K562 (cell line): ENCODE data around the gene GPD2. TPM values are rescaled to one million over a fixed set of nuclear protein-coding genes. Genes with fewer than 3 reads are reported as not detected.

ENCODE experiments used
- ATAC-seq: fragments of 200-7000 bp; cut with Tn5 transposase; 3 replicates; pipeline ENCODE4 v1.9.1; 2020; ENCODE audit warnings: moderate library complexity
- BruUV-seq: library from RNA; stranded (reverse); fragments of 400-500 nt; replicated peaks from 2 replicates; lab custom pipeline; 2021; lab: Mats Ljungman, UMichigan
- CTCF ChIA-PET: fragments of 300-600 bp; formaldehyde crosslinking; extraction: SDS; loops from one replicate; lab custom pipeline; 2021; ENCODE audit warnings: low intra/inter-chr PET ratio; lab: Yijun Ruan, JAX
- POLR2A ChIA-PET: fragments of 300-600, 350-650 bp; sonication (Branson Sonifier 250); formaldehyde crosslinking; extraction: SDS; loops from one replicate; lab custom pipeline; 2021; ENCODE audit warnings: antibody characterized with exemption, inconsistent platforms; lab: Yijun Ruan, JAX
- DNase-seq, 4 experiments: peaks; one replicate each; pipeline versions ENCODE4 v3.0.0 to v3.0.0-alpha.2; 2011 to 2018; ENCODE audit warnings: low spot score in 3 of 4, mixed read lengths in 3 of 4; ENCODE audit errors: extremely low read depth in 1 of 4
- FAIRE-seq: peaks from 2 replicates; lab custom pipeline; 2011; peaks lifted over from hg19 to GRCh38; lab: Jason Lieb, UNC
- H2AFZ ChIP-seq: 2 replicates; pipeline ENCODE4 v1.6.0; 2011; ENCODE audit warnings: low read depth, low read length, control low read depth, inconsistent platforms
- H3K27ac ChIP-seq: fragments of 200-600 bp; 3 replicates; pipeline ENCODE4 v1.8.0; 2011; ENCODE audit warnings: low read depth, mild to moderate bottlenecking, control low read depth, inconsistent platforms, low read length, moderate library complexity, mixed read lengths; ENCODE audit errors: extremely low read depth
- H3K27me3 ChIP-seq, 2 experiments: fragments of 300-600 bp in 1 of 2; 2 replicates in 1 of 2; 3 replicates in 1 of 2; pipeline versions ENCODE4 v1.6.0 to v1.8.0; 2011; ENCODE audit warnings: inconsistent platforms in 2 of 2, low read length in 2 of 2, mild to moderate bottlenecking in 1 of 2, mixed read lengths in 1 of 2, moderate library complexity in 1 of 2; ENCODE audit not compliant: control insufficient read depth in 2 of 2, insufficient read depth in 2 of 2
- H3K36me3 ChIP-seq: fragments of 300-600 bp; 3 replicates; pipeline ENCODE4 v1.8.0; 2011; ENCODE audit warnings: mild to moderate bottlenecking, low read length, inconsistent platforms; ENCODE audit not compliant: control insufficient read depth, insufficient read depth
- H3K4me1 ChIP-seq, 2 experiments: fragments of 200-600 bp in 1 of 2; replicated peaks in 1 of 2; 2 replicates in 1 of 2; 3 replicates in 1 of 2; pipeline versions ENCODE4 v1.5.1 to v1.8.0; 2011; ENCODE audit warnings: inconsistent platforms in 2 of 2, low read length in 2 of 2, mild to moderate bottlenecking in 1 of 2, mixed read lengths in 1 of 2, moderate library complexity in 1 of 2; ENCODE audit not compliant: control insufficient read depth in 2 of 2, insufficient read depth in 2 of 2
- H3K4me2 ChIP-seq: 2 replicates; pipeline ENCODE4 v1.6.1; 2011; ENCODE audit warnings: low read length, control low read depth, inconsistent platforms, mixed read lengths; ENCODE audit not compliant: insufficient read depth
- H3K4me3 ChIP-seq: fragments of 200-600 bp; sonication (generic), shearing (Covaris generic); 2 replicates; pipeline ENCODE4 v1.5.1; 2016; ENCODE audit warnings: control low read depth, inconsistent platforms
- H3K79me2 ChIP-seq: fragments of 200-600 bp; 3 replicates; pipeline ENCODE4 v1.8.0; 2011; ENCODE audit warnings: low read length, inconsistent platforms; ENCODE audit not compliant: control insufficient read depth, insufficient read depth
- H3K9ac ChIP-seq, 2 experiments: 2 replicates each; pipeline versions ENCODE4 v1.6.0 to v1.6.1; 2011; ENCODE audit warnings: low read depth in 2 of 2, low read length in 2 of 2, control low read depth in 1 of 2, inconsistent platforms in 1 of 2, mild to moderate bottlenecking in 1 of 2, mixed read lengths in 1 of 2; ENCODE audit not compliant: insufficient read depth in 1 of 2
- H3K9me1 ChIP-seq: one replicate; pipeline ENCODE4 v1.6.0; 2011; ENCODE audit warnings: inconsistent platforms, mild to moderate bottlenecking, low read length, moderate library complexity; ENCODE audit not compliant: control insufficient read depth, insufficient read depth
- H3K9me3 ChIP-seq: replicated peaks from 2 replicates; pipeline ENCODE4 v1.5.1; 2011; ENCODE audit warnings: low read depth, low read length, inconsistent platforms; ENCODE audit not compliant: control insufficient read depth, insufficient read depth
- H4K20me1 ChIP-seq: replicated peaks from 2 replicates; pipeline ENCODE4 v1.6.1; 2011; ENCODE audit warnings: low read length, inconsistent platforms, mixed read lengths; ENCODE audit not compliant: control insufficient read depth, insufficient read depth
- ARID3A ChIP-seq: IDR thresholded peaks from 2 replicates; pipeline ENCODE4 v1.6.1; 2012; ENCODE audit warnings: low read depth, low read length, improper control_type of control experiment, borderline replicate concordance
- CHD2 ChIP-seq: IDR thresholded peaks from 2 replicates; pipeline ENCODE4 v1.6.1; 2011; ENCODE audit warnings: low read depth, low read length
- CLOCK ChIP-seq: fragments of 250-450 bp; sonication (Bioruptor Pico); IDR thresholded peaks from 2 replicates; pipeline ENCODE4 v1.4.0; 2020; ENCODE audit warnings: mild to moderate bottlenecking, moderate library complexity, borderline replicate concordance
- CREB1 ChIP-seq, 2 experiments: sonication (generic) in 1 of 2; formaldehyde crosslinking in 1 of 2; IDR thresholded peaks; 2 replicates each; pipeline versions ENCODE4 v1.6.1 to v1.8.0; 2012 to 2022; ENCODE audit warnings: inconsistent platforms in 1 of 2, mild to moderate bottlenecking in 1 of 2, missing genetic modification reagents in 1 of 2, moderate library complexity in 1 of 2
- E2F6 ChIP-seq, 2 experiments: IDR thresholded peaks; 2 replicates each; pipeline ENCODE4 v1.6.1; 2011; ENCODE audit warnings: borderline replicate concordance in 1 of 2, control low read depth in 1 of 2, low read depth in 1 of 2, low read length in 1 of 2, mild to moderate bottlenecking in 1 of 2, mixed read lengths in 1 of 2, moderate library complexity in 1 of 2; ENCODE audit not compliant: insufficient read depth in 1 of 2, insufficient read length in 1 of 2, poor library complexity in 1 of 2, severe bottlenecking in 1 of 2; ENCODE audit errors: extremely low read depth in 1 of 2
- EHMT2 ChIP-seq: fragments of 450-650 bp; IDR thresholded peaks from 2 replicates; pipeline ENCODE4 v1.6.1; 2018; ENCODE audit warnings: antibody characterized with exemption
- ELF1 ChIP-seq: fragments of 200-800 bp; sonication (Bioruptor generic); IDR thresholded peaks from 2 replicates; pipeline ENCODE4 v1.6.1; 2016; ENCODE audit warnings: missing genetic modification characterization, missing compliant biosample characterization
- MEIS2 ChIP-seq: fragments of 450-650 bp; IDR thresholded peaks from 2 replicates; pipeline ENCODE4 v1.6.1; 2014; ENCODE audit warnings: mild to moderate bottlenecking; ENCODE audit not compliant: partially characterized antibody
- MLLT1 ChIP-seq, 2 experiments: fragments of 450-650 bp; IDR thresholded peaks; 2 replicates each; pipeline ENCODE4 v1.6.1; 2016
- PPARD ChIP-seq: fragments of 250-450 bp; sonication (Bioruptor Pico); IDR thresholded peaks from 2 replicates; pipeline ENCODE4 v1.8.0; 2022; ENCODE audit warnings: inconsistent platforms, mild to moderate bottlenecking, moderate library complexity
- PRMT5 ChIP-seq: sonication (generic); formaldehyde crosslinking; IDR thresholded peaks from 2 replicates; pipeline ENCODE4 v1.5.0; 2020; ENCODE audit warnings: missing genetic modification reagents
- TGIF2 ChIP-seq: sonication (generic); formaldehyde crosslinking; IDR thresholded peaks from 2 replicates; pipeline ENCODE4 v1.8.1; 2022; ENCODE audit warnings: mild to moderate bottlenecking, missing genetic modification reagents, moderate library complexity
- ZNF23 ChIP-seq: fragments of 250-450 bp; sonication (Bioruptor Pico); IDR thresholded peaks from 2 replicates; pipeline ENCODE4 v1.4.0; 2020; ENCODE audit warnings: mild to moderate bottlenecking
- ZNF583 ChIP-seq: fragments of 250-450 bp; sonication (Bioruptor Pico); IDR thresholded peaks from 2 replicates; pipeline ENCODE4 v1.4.0; 2020
- ZNF699 ChIP-seq: fragments of 250-450 bp; sonication (Bioruptor Pico); IDR thresholded peaks from 2 replicates; pipeline ENCODE4 v1.8.0; 2021; ENCODE audit warnings: mild to moderate bottlenecking, moderate library complexity; ENCODE audit not compliant: insufficient replicate concordance
- WGBS: fragments of 100-300 bp; shearing (Covaris generic); methylation state at CpG from one replicate; pipeline ENCODE4 v1.1.6; 2016; ENCODE audit warnings: low coverage, mixed read lengths; ENCODE audit not compliant: insufficient coverage; ENCODE audit errors: missing lambda C conversion rate; 5-methylcytosine and 5-hydroxymethylcytosine counted together
- in situ Hi-C: fragments of 300-500 bp; cut with MboI; formaldehyde crosslinking; loops from 4 replicates; pipeline ENCODE4 v1.15.0; 2018; ENCODE audit warnings: inconsistent platforms, mixed read lengths
- intact Hi-C: fragments of 100-400 bp; cut with micrococcal nuclease; formaldehyde crosslinking; loops from 2 replicates; pipeline ENCODE4 v1.14.2; 2022
- polyA plus RNA-seq, 8 experiments: library from polyadenylated mRNA; depleted of rRNA in 4 of 8; stranded (reverse) in 5 of 8; unstranded in 3 of 8; fragments of >200 nt; fragmentation: Nextera tagmentation in 2 of 8; fragmentation: Illumina TruSeq in 1 of 8; extraction: Ambion mirVana in 2 of 8; extraction: Trizol in 1 of 8; gene quantifications; 2 replicates each; pipeline versions ENCODE4 v1.2.1 to v1.2.3, GENCODE V29; 2011 to 2014; ENCODE audit warnings: inconsistent platforms in 1 of 8, missing spikeins in 1 of 8
- total RNA-seq, 7 experiments: library from RNA; depleted of rRNA in 6 of 7; stranded (reverse); fragments of >200 nt in 6 of 7; fragmentation: Illumina TruSeq in 2 of 7; extraction: Trizol in 2 of 7; gene quantifications; 2 replicates each; pipeline versions ENCODE4 v1.2.1 to v1.2.3, GENCODE V29; 2011 to 2021; ENCODE audit warnings: low replicate concordance in 1 of 7

The GPD2 gene
- total and polyA plus RNA-seq, 9 of the 15 experiments (the other 6 are each of a cell fraction or from before 2014, with no cell fraction given), result 5.2 to 39.2 (median 19.0) TPM

- FAIRE-seq (no peak), DNase-seq (no peak), ATAC-seq (no peak)
- Histone ChIP-seq H3K4me3 (no peak overlapping the region), H4K20me1 (no peaks in the 10 kb centered on the region), H3K27ac (no peak overlapping the region), H3K9ac (peak overlapping the region in 1 of 2 experiments; percentile 23; a peak in 1 of 4 replicates), H3K9me3 (no peaks in the 10 kb centered on the region), H3K36me3 (no peaks in the 10 kb centered on the region), H3K27me3 (no peaks in the 10 kb centered on the region), H3K4me1 (peaks cover 0 to 4% of the 10 kb centered on the region in 2 experiments; a peak in 3 of 5 replicates), H3K79me2 (peaks cover 8% of the 10 kb centered on the region), H3K4me2 (no peak overlapping the region), H3K9me1 (no peaks in the 10 kb centered on the region), H2AFZ (no peak overlapping the region)
- in situ Hi-C loops, result no loop called here
- CTCF ChIA-PET, result no interaction called here
- WGBS, result 31% methylated on average over 3 of the region's 3 CpGs
- no TSS peak for BruUV-seq
- POLR2A ChIA-PET, result no interaction called here
- TF ChIP-seq ZNF699 (no peak), MLLT1 (IDR thresholded peaks at IDR 0.05) (no peak), E2F6 (IDR thresholded peaks at IDR 0.05; ENCODE audit: borderline replicate concordance in 1 of 2, extremely low read depth in 1 of 2, insufficient read depth in 1 of 2, insufficient read length in 1 of 2, low read depth in 1 of 2, low read length in 1 of 2, poor library complexity in 1 of 2, severe bottlenecking in 1 of 2) (no peak), MEIS2 (no peak), EHMT2 (no peak), TGIF2 (CRISPR knock-in tag) (no peak), CLOCK (CRISPR knock-in tag) (no peak), ZNF583 (CRISPR knock-in tag) (no peak), CHD2 (no peak), ZNF23 (CRISPR knock-in tag) (no peak), ARID3A (no peak), PRMT5 (CRISPR knock-in tag) (no peak), PPARD (CRISPR knock-in tag) (no peak), ELF1 (tag) (no peak), CREB1 (IDR thresholded peaks at IDR 0.05) (no peak), CREB1 (CRISPR knock-in tag; IDR thresholded peaks at IDR 0.05) (no peak)
- intact Hi-C loops, result no loop called here
Observed at GRCh38 chr2:156466739-156467405, 30.7 kb downstream of the GPD2 start.
